DND-41 (cell line): ENCODE results near the gene BLTP2.
"Not testable (repeated sequence)": the region's sequence is repeated elsewhere in the genome, so short reads cannot be mapped to it uniquely, and the experiment has no call there.

Experiments used
- ATAC-seq: fragments of 200-7000 bp; cut with Tn5 transposase; 3 replicates; pipeline ENCODE4 v1.9.1; 2021; ENCODE audit warnings: low read depth; ENCODE audit not compliant: insufficient read depth
- DNase-seq: peaks from one replicate; pipeline ENCODE4 v3.0.0-alpha.2; 2020
- H2AFZ ChIP-seq: 2 replicates; pipeline ENCODE4 v1.6.0; 2012; ENCODE audit warnings: low read depth, low read length
- H3K27ac ChIP-seq: 2 replicates; pipeline ENCODE4 v1.5.1; 2012; ENCODE audit warnings: low read length, inconsistent platforms
- H3K27me3 ChIP-seq: fragments of 200-600 bp; sonication (generic); 2 replicates; pipeline ENCODE4 v1.6.0; 2012; ENCODE audit warnings: low read length, mild to moderate bottlenecking, inconsistent platforms; ENCODE audit not compliant: insufficient read depth, poor library complexity
- H3K36me3 ChIP-seq: 2 replicates; pipeline ENCODE4 v1.5.1; 2012; ENCODE audit warnings: low read length, inconsistent platforms; ENCODE audit not compliant: insufficient read depth
- H3K4me1 ChIP-seq: 2 replicates; pipeline ENCODE4 v1.5.1; 2012; ENCODE audit warnings: mild to moderate bottlenecking, low read length; ENCODE audit not compliant: insufficient read depth
- H3K4me2 ChIP-seq: 2 replicates; pipeline ENCODE4 v1.6.0; 2012; ENCODE audit warnings: mild to moderate bottlenecking, moderate library complexity, low read length, inconsistent platforms; ENCODE audit not compliant: insufficient read depth
- H3K4me3 ChIP-seq, 2 experiments: fragments of 200-600 bp in 1 of 2; shearing (Covaris generic) in 1 of 2; 2 replicates each; pipeline ENCODE4 v1.5.1; 2012 to 2016; ENCODE audit warnings: inconsistent platforms in 2 of 2, low read length in 2 of 2, mild to moderate bottlenecking in 2 of 2, low read depth in 1 of 2, moderate library complexity in 1 of 2
- H3K79me2 ChIP-seq: 2 replicates; pipeline ENCODE4 v1.6.0; 2012; ENCODE audit warnings: low read length, inconsistent platforms; ENCODE audit not compliant: insufficient read depth
- H3K9ac ChIP-seq: 2 replicates; pipeline ENCODE4 v1.6.0; 2012; ENCODE audit warnings: low read depth, mild to moderate bottlenecking, inconsistent platforms, low read length, moderate library complexity
- H3K9me3 ChIP-seq: 2 replicates; pipeline ENCODE4 v1.5.1; 2012; ENCODE audit warnings: low read length, moderate library complexity, mild to moderate bottlenecking, inconsistent platforms; ENCODE audit not compliant: insufficient read depth, severe bottlenecking
- H4K20me1 ChIP-seq: 2 replicates; pipeline ENCODE4 v1.6.0; 2012; ENCODE audit warnings: low read length; ENCODE audit not compliant: insufficient read depth
- CTCF ChIP-seq: IDR thresholded peaks from 2 replicates; pipeline ENCODE4 v1.5.1; 2012; ENCODE audit warnings: borderline replicate concordance, low read length, moderate library complexity, mild to moderate bottlenecking; ENCODE audit not compliant: poor library complexity, severe bottlenecking; ENCODE audit errors: extremely low read depth
- EZH2 ChIP-seq: IDR thresholded peaks from 3 replicates; pipeline ENCODE4 v1.6.1; 2012; ENCODE audit warnings: borderline replicate concordance, low read depth, mild to moderate bottlenecking, moderate library complexity, low read length, inconsistent platforms; ENCODE audit not compliant: severe bottlenecking

Gene BLTP2

GRCh38 chr17:28661635-28662526, 16.9 kb upstream of the BLTP2 start, which contains the start of the genes SDF2 and SUPT6H:
Gene SDF2, minus strand, starts transcription at chr17:28661906. Its CDS starts 30 bp downstream, at chr17:28661876.
Gene SUPT6H, plus strand, starts transcription at chr17:28662205. Its CDS starts 11,197 bp downstream, at chr17:28673402.
- peaks cover 16% of the 10 kb centered on the region; the same call in 1 of the 2 replicates for H4K20me1 ChIP-seq
- peak within 1 kb of the TSS; percentile 87 for H3K9ac ChIP-seq
- DNase-seq (peak; percentile 92), ATAC-seq (peak; percentile 84)
- H3K79me2 ChIP-seq, result peaks cover 82% of the 10 kb centered on the region
- H3K27me3 ChIP-seq, result no peaks in the 10 kb centered on the region
- H3K4me2 ChIP-seq, result peak within 1 kb of the TSS; percentile 68
- H3K9me3 ChIP-seq, result peaks cover 9% of the 10 kb centered on the region
- peak within 1 kb of the TSS; percentile 97 for H2AFZ ChIP-seq
- peak within 1 kb of the TSS; percentile 87 to 89 for H3K4me3 ChIP-seq
- H3K4me1 ChIP-seq, result peaks cover 39% of the 10 kb centered on the region
- no peak for TF ChIP-seq EZH2
- peak within 1 kb of the TSS; percentile 99 for H3K27ac ChIP-seq
- peaks cover 58% of the 10 kb centered on the region for H3K36me3 ChIP-seq

- ATAC-seq, H2AFZ ChIP-seq, H3K9me3 ChIP-seq, H3K9ac ChIP-seq, H3K27me3 ChIP-seq, H4K20me1 ChIP-seq, H3K4me2 ChIP-seq, H3K27ac ChIP-seq, H3K4me3 ChIP-seq: not testable (repeated sequence)
- Histone ChIP-seq H3K36me3 (peaks cover 48% of the 10 kb centered on the region), H3K79me2 (peaks cover 72% of the 10 kb centered on the region), H3K4me1 (peaks cover 31% of the 10 kb centered on the region)
- peak; percentile 18 for DNase-seq
Measured at GRCh38 chr17:28659497-28659881, 14.5 kb upstream of the BLTP2 start.

GRCh38 chr17:28658766-28659496, 14.0 kb upstream of the BLTP2 start:
- not testable (repeated sequence) for H3K9ac ChIP-seq, H3K9me3 ChIP-seq, H3K4me2 ChIP-seq, H3K27me3 ChIP-seq, H2AFZ ChIP-seq, H3K27ac ChIP-seq, H3K4me3 ChIP-seq, H4K20me1 ChIP-seq, ATAC-seq
- peak; percentile 54 for DNase-seq
- peaks cover 26% of the 10 kb centered on the region for H3K4me1 ChIP-seq
- H3K79me2 ChIP-seq, result peaks cover 66% of the 10 kb centered on the region
- peaks cover 48% of the 10 kb centered on the region for H3K36me3 ChIP-seq

GRCh38 chr17:28658342-28658741, 13.4 kb upstream of the BLTP2 start:
- H3K79me2 ChIP-seq, result peaks cover 60% of the 10 kb centered on the region

GRCh38 chr17:28657756-28658155, 12.8 kb upstream of the BLTP2 start:
- Histone ChIP-seq H3K9ac (no peak overlapping the region), H3K27me3 (no peaks in the 10 kb centered on the region), H3K4me1 (peaks cover 14% of the 10 kb centered on the region), H3K9me3 (peaks cover 9% of the 10 kb centered on the region), H3K36me3 (peaks cover 55% of the 10 kb centered on the region), H2AFZ (no peak overlapping the region), H3K4me2 (no peak overlapping the region), H3K4me3 (no peak overlapping the region), H3K79me2 (peaks cover 54% of the 10 kb centered on the region), H4K20me1 (no peaks in the 10 kb centered on the region), H3K27ac (no peak overlapping the region)
- no peak for ATAC-seq
- DNase-seq, result no peak
- no peak for TF ChIP-seq EZH2
- TF ChIP-seq CTCF, result no peak

More at GRCh38 chr17:28658342-28658741, 13.4 kb upstream of the BLTP2 start:
- Histone ChIP-seq H3K36me3 (peaks cover 50% of the 10 kb centered on the region), H3K4me1 (peaks cover 20% of the 10 kb centered on the region)
- not testable (repeated sequence) for H3K9me3 ChIP-seq, H3K4me3 ChIP-seq, DNase-seq, H3K27ac ChIP-seq, H3K4me2 ChIP-seq, ATAC-seq, H3K27me3 ChIP-seq, H3K9ac ChIP-seq, H4K20me1 ChIP-seq, H2AFZ ChIP-seq
